Osteoblast (primary cell): ENCODE measurements around the gene DAB2. TPM values are rescaled to one million over a fixed set of nuclear protein-coding genes. Genes with fewer than 3 reads are reported as not detected.
"Not testable (repeated sequence)": the region's sequence is repeated elsewhere in the genome, so short reads cannot be mapped to it uniquely, and the experiment has no call there.

ENCODE experiments used
- DNase-seq: peaks from one replicate; pipeline ENCODE4 v3.0.0; 2011; ENCODE audit warnings: low spot score, mixed read lengths; ENCODE audit not compliant: insufficient read length; ENCODE audit errors: missing footprints
- H2AFZ ChIP-seq: 2 replicates; pipeline ENCODE4 v1.6.0; 2011; ENCODE audit warnings: mild to moderate bottlenecking, low read length
- H3K27ac ChIP-seq: 2 replicates; pipeline ENCODE4 v1.5.1; 2011; ENCODE audit warnings: mild to moderate bottlenecking, low read depth, low read length, moderate library complexity
- H3K27me3 ChIP-seq: 2 replicates; pipeline ENCODE4 v1.6.0; 2012; ENCODE audit warnings: mild to moderate bottlenecking, control low read depth, inconsistent platforms, low read length, moderate library complexity; ENCODE audit not compliant: insufficient read depth
- H3K36me3 ChIP-seq: 2 replicates; pipeline ENCODE4 v1.5.1; 2011; ENCODE audit warnings: mild to moderate bottlenecking, low read length, control low read depth, moderate library complexity; ENCODE audit not compliant: insufficient read depth
- H3K4me1 ChIP-seq: 2 replicates; pipeline ENCODE4 v1.5.1; 2011; ENCODE audit warnings: mild to moderate bottlenecking, low read length, control low read depth, moderate library complexity; ENCODE audit not compliant: insufficient read depth
- H3K4me2 ChIP-seq: 2 replicates; pipeline ENCODE4 v1.6.0; 2011; ENCODE audit warnings: mild to moderate bottlenecking, low read length; ENCODE audit not compliant: insufficient read depth
- H3K4me3 ChIP-seq: fragments of 200-600 bp; sonication (generic); 3 replicates; pipeline ENCODE4 v1.5.1; 2012; ENCODE audit warnings: mild to moderate bottlenecking, low read length, inconsistent platforms; ENCODE audit not compliant: insufficient read depth
- H3K79me2 ChIP-seq: 2 replicates; pipeline ENCODE4 v1.6.0; 2012; ENCODE audit warnings: mild to moderate bottlenecking, low read length, control low read depth, inconsistent platforms; ENCODE audit not compliant: insufficient read depth
- H3K9me3 ChIP-seq: 2 replicates; pipeline ENCODE4 v1.5.1; 2011; ENCODE audit warnings: low read depth, low read length, control low read depth
- H4K20me1 ChIP-seq: 2 replicates; pipeline ENCODE4 v1.6.0; 2012; ENCODE audit warnings: mild to moderate bottlenecking, low read length, control low read depth; ENCODE audit not compliant: insufficient read depth
- CTCF ChIP-seq: IDR thresholded peaks from 2 replicates; pipeline ENCODE4 v1.5.1; 2011; ENCODE audit warnings: mild to moderate bottlenecking, low read depth, low read length, moderate library complexity; ENCODE audit errors: extremely low read depth
- total RNA-seq: library from RNA; depleted of rRNA; stranded (reverse); fragments of >200 nt; gene quantifications from 2 replicates; pipeline ENCODE4 v1.2.3, GENCODE V29; 2012

Gene DAB2
- total RNA-seq, 1 donor, result 296 TPM

- no peak overlapping the region for H2AFZ ChIP-seq
- peaks cover 97% of the 10 kb centered on the region for H3K79me2 ChIP-seq
- no peak for DNase-seq
- no peak overlapping the region for H3K27ac ChIP-seq
- peaks cover 61% of the 10 kb centered on the region for H4K20me1 ChIP-seq
- H3K27me3 ChIP-seq, result no peaks in the 10 kb centered on the region
- H3K4me2 ChIP-seq, result no peak overlapping the region
- peaks cover 48% of the 10 kb centered on the region for H3K4me1 ChIP-seq
- no peak for TF ChIP-seq CTCF
- H3K9me3 ChIP-seq, result no peaks in the 10 kb centered on the region
- no peak overlapping the region for H3K4me3 ChIP-seq
- peaks cover 62% of the 10 kb centered on the region for H3K36me3 ChIP-seq
These were observed 15.7 kb downstream of the DAB2 start for GRCh38 chr5:39409033-39409432.

- Histone ChIP-seq H4K20me1 (peaks cover 52% of the 10 kb centered on the region), H3K36me3 (peaks cover 47% of the 10 kb centered on the region), H2AFZ (no peak overlapping the region), H3K4me3 (no peak overlapping the region), H3K27ac (no peak overlapping the region), H3K4me2 (no peak overlapping the region), H3K79me2 (peaks cover 95% of the 10 kb centered on the region), H3K4me1 (peaks cover 37% of the 10 kb centered on the region), H3K9me3 (no peaks in the 10 kb centered on the region), H3K27me3 (no peaks in the 10 kb centered on the region)
- no peak for DNase-seq
- no peak for TF ChIP-seq CTCF
These were observed 19.5 kb downstream of the DAB2 start for GRCh38 chr5:39405083-39405843.

- not testable (repeated sequence) for DNase-seq, H3K9me3 ChIP-seq, H3K4me3 ChIP-seq, H3K4me2 ChIP-seq, H2AFZ ChIP-seq, H3K27me3 ChIP-seq
- H3K79me2 ChIP-seq, result peaks cover 91% of the 10 kb centered on the region
- H3K36me3 ChIP-seq, result peaks cover 45% of the 10 kb centered on the region
- H3K4me1 ChIP-seq, result peaks cover 43% of the 10 kb centered on the region
- H4K20me1 ChIP-seq, result peaks cover 48% of the 10 kb centered on the region
- peak overlapping the region; percentile 47 for H3K27ac ChIP-seq
These were observed 21.0 kb downstream of the DAB2 start for GRCh38 chr5:39403761-39404160.

- DNase-seq, H3K4me2 ChIP-seq, H2AFZ ChIP-seq, H3K4me3 ChIP-seq, H3K27me3 ChIP-seq, H3K9me3 ChIP-seq: not testable (repeated sequence)
- Histone ChIP-seq H3K27ac (peak overlapping the region; percentile 47), H4K20me1 (peaks cover 35% of the 10 kb centered on the region), H3K4me1 (peaks cover 51% of the 10 kb centered on the region), H3K36me3 (peaks cover 46% of the 10 kb centered on the region), H3K79me2 (peaks cover 91% of the 10 kb centered on the region)
These were observed 22.6 kb downstream of the DAB2 start for GRCh38 chr5:39402140-39402539.
